CD14-positive monocyte (primary cell): ENCODE data around the gene MAVS. TPM values are rescaled to one million over a fixed set of nuclear protein-coding genes. Genes with fewer than 3 reads are reported as not detected.
"Not testable (repeated sequence)": the region's sequence is repeated elsewhere in the genome, so short reads cannot be mapped to it uniquely, and the experiment has no call there.

Source experiments
- DNase-seq, 3 donors: peaks; one replicate each; pipeline ENCODE4 v3.0.0-alpha.2; 2011 to 2022
- H2AFZ ChIP-seq: 2 replicates; pipeline ENCODE4 v1.6.0; 2012; ENCODE audit warnings: mild to moderate bottlenecking, low read depth, low read length, inconsistent platforms; ENCODE audit not compliant: insufficient read depth, poor library complexity, severe bottlenecking
- H3K27ac ChIP-seq, 2 donors: 1 replicate in 1 of 2; 2 replicates in 1 of 2; pipeline ENCODE4 v1.5.1; 2012 to 2013; ENCODE audit warnings: low read length in 2 of 2, control low read depth in 1 of 2, inconsistent platforms in 1 of 2, low read depth in 1 of 2, mild to moderate bottlenecking in 1 of 2
- H3K27me3 ChIP-seq, 2 donors: one replicate each; pipeline versions ENCODE4 v1.6.0 to v1.6.1; 2011 to 2013; ENCODE audit warnings: low read length in 2 of 2; ENCODE audit not compliant: control insufficient read depth in 2 of 2, insufficient read depth in 2 of 2
- H3K36me3 ChIP-seq, 2 donors: replicated peaks in 1 of 2; 1 replicate in 1 of 2; 2 replicates in 1 of 2; pipeline versions ENCODE4 v1.5.1 to v1.6.1; 2012 to 2013; ENCODE audit warnings: low read length in 2 of 2, control low read depth in 1 of 2, inconsistent platforms in 1 of 2, mild to moderate bottlenecking in 1 of 2; ENCODE audit not compliant: insufficient read depth in 2 of 2, control insufficient read depth in 1 of 2
- H3K4me1 ChIP-seq, 2 donors: 1 replicate in 1 of 2; 2 replicates in 1 of 2; pipeline versions ENCODE4 v1.5.1 to v1.6.1; 2012 to 2013; ENCODE audit warnings: low read length in 2 of 2, control low read depth in 1 of 2, inconsistent platforms in 1 of 2, mild to moderate bottlenecking in 1 of 2, moderate library complexity in 1 of 2; ENCODE audit not compliant: insufficient read depth in 2 of 2, control insufficient read depth in 1 of 2
- H3K4me2 ChIP-seq: replicated peaks from 2 replicates; pipeline ENCODE3; 2012; ENCODE audit warnings: low read length, moderate library complexity, mild to moderate bottlenecking; ENCODE audit not compliant: poor library complexity, severe bottlenecking; ENCODE audit errors: extremely low read depth
- H3K4me3 ChIP-seq, 3 experiments: fragments of 200-600 bp in 1 of 3; sonication (generic) in 1 of 3; replicated peaks in 1 of 3; 1 replicate in 2 of 3; 2 replicates in 1 of 3; pipeline ENCODE4 v1.5.1; 2011 to 2013; ENCODE audit warnings: low read length in 3 of 3, mild to moderate bottlenecking in 3 of 3, control low read depth in 2 of 3, low read depth in 2 of 3, inconsistent platforms in 1 of 3, moderate library complexity in 1 of 3
- H3K79me2 ChIP-seq: 2 replicates; pipeline ENCODE4 v1.6.0; 2012; ENCODE audit warnings: mild to moderate bottlenecking, control low read depth, inconsistent platforms, low read length, moderate library complexity; ENCODE audit not compliant: insufficient read depth
- H3K9ac ChIP-seq: 2 replicates; pipeline ENCODE4 v1.6.0; 2017; ENCODE audit warnings: low read length, mild to moderate bottlenecking; ENCODE audit not compliant: insufficient read depth, poor library complexity, severe bottlenecking
- H3K9me3 ChIP-seq, 2 donors: replicated peaks in 1 of 2; 1 replicate in 1 of 2; 2 replicates in 1 of 2; pipeline versions ENCODE4 v1.5.1 to v1.6.1; 2012 to 2013; ENCODE audit warnings: low read length in 2 of 2, control low read depth in 1 of 2; ENCODE audit not compliant: control insufficient read depth in 1 of 2, insufficient read depth in 1 of 2
- H4K20me1 ChIP-seq: 2 replicates; pipeline ENCODE4 v1.6.0; 2012; ENCODE audit warnings: mild to moderate bottlenecking, low read length, control low read depth, moderate library complexity; ENCODE audit not compliant: insufficient read depth
- H3K27ac Mint-ChIP-seq, 7 donors: one replicate each; pipeline ENCODE4 v1.8.0; 2020; ENCODE audit warnings: mild to moderate bottlenecking in 7 of 7, mixed read lengths in 7 of 7, moderate library complexity in 6 of 7, inconsistent platforms in 2 of 7
- H3K27me3 Mint-ChIP-seq, 3 donors: one replicate each; pipeline ENCODE4 v1.8.0; 2021 to 2022; ENCODE audit warnings: low read depth in 3 of 3, mild to moderate bottlenecking in 3 of 3, mixed read lengths in 3 of 3, moderate library complexity in 3 of 3, inconsistent platforms in 1 of 3
- H3K36me3 Mint-ChIP-seq, 2 donors: one replicate each; pipeline ENCODE4 v1.8.0; 2020; ENCODE audit warnings: mixed read lengths in 2 of 2, inconsistent platforms in 1 of 2, mild to moderate bottlenecking in 1 of 2
- H3K4me1 Mint-ChIP-seq: one replicate; pipeline ENCODE4 v1.8.0; 2020; ENCODE audit warnings: mild to moderate bottlenecking, mixed read lengths
- H3K4me3 Mint-ChIP-seq, 2 donors: one replicate each; pipeline ENCODE4 v1.8.0; 2020; ENCODE audit warnings: mild to moderate bottlenecking in 2 of 2, mixed read lengths in 2 of 2, moderate library complexity in 1 of 2
- H3K9me3 Mint-ChIP-seq, 7 donors: one replicate each; pipeline ENCODE4 v1.8.0; 2020 to 2022; ENCODE audit warnings: mixed read lengths in 7 of 7, mild to moderate bottlenecking in 6 of 7, moderate library complexity in 6 of 7, inconsistent platforms in 2 of 7
- WGBS: methylation state at CpG from one replicate; pipeline ENCODE4 v1.1.5; 2013; ENCODE audit warnings: missing lambda C conversion rate; ENCODE audit not compliant: insufficient coverage; 5-methylcytosine and 5-hydroxymethylcytosine counted together
- intact Hi-C, 2 donors: fragments of 100-400 bp; cut with micrococcal nuclease; formaldehyde crosslinking; loops; one replicate each; pipeline versions ENCODE4 v1.15.0 to v1.15.1; 2023
- polyA plus RNA-seq, 3 donors: library from polyadenylated mRNA; depleted of rRNA in 1 of 3; unstranded in 2 of 3; stranded (reverse) in 1 of 3; fragments of 300-500 nt in 2 of 3; fragments of >200 nt in 1 of 3; fragmentation: Illumina TruSeq in 2 of 3; gene quantifications; 1 replicate in 2 of 3; 2 replicates in 1 of 3; pipeline ENCODE4 v1.2.3, GENCODE V29; 2012 to 2021
- TF ChIP-seq, protein P1 (sequence below): fragments of 200-600 bp; IDR thresholded peaks from one replicate; pipeline ENCODE4 v1.8.0; 2022; ENCODE audit warnings: antibody characterized with exemption, mild to moderate bottlenecking

The MAVS gene
- polyA plus RNA-seq, 3 donors = 1.8 to 16.6 (median 3.2) TPM

GRCh38 chr20:3904857-3905256 lies 58.2 kb downstream of the MAVS start:
- 95% methylated on average over 4 of the region's 5 CpGs for WGBS
- intact Hi-C loops = loop anchor here in 1 of 2 donors (5.0 kb wide), 1 partner anchor 182 kb away; no protein-coding TSS in a partner anchor
- H3K4me1 ChIP-seq = peaks cover 44 to 48% of the 10 kb centered on the region in 2 donors

GRCh38 chr20:3906744-3907721 lies 60.4 kb downstream of the MAVS start:
- 99% methylated on average over 10 of the region's 17 CpGs for WGBS
- Histone ChIP-seq H4K20me1 (peaks cover 98% of the 10 kb centered on the region), H3K27ac (peak overlapping the region in 1 of 2 donors; percentile 18), H3K4me1 (peaks cover 24 to 33% of the 10 kb centered on the region in 2 donors), H3K36me3 (peaks cover 39 to 48% of the 10 kb centered on the region in 2 donors), H3K79me2 (peaks cover 100% of the 10 kb centered on the region)
- H3K27me3 Mint-ChIP-seq, intact Hi-C loops, H3K4me2 ChIP-seq, H2AFZ ChIP-seq, H3K4me3 Mint-ChIP-seq, H3K9me3 Mint-ChIP-seq, H3K9ac ChIP-seq, H3K27me3 ChIP-seq, H3K4me3 ChIP-seq, H3K9me3 ChIP-seq, DNase-seq: not testable (repeated sequence)
- Mint-ChIP-seq H3K4me1 (peaks cover 45% of the 10 kb centered on the region), H3K36me3 (peaks cover 41 to 53% of the 10 kb centered on the region in 2 donors), H3K27ac (peak overlapping the region in 4 of 7 donors; percentile 30 to 73 (median 36))

More at GRCh38 chr20:3904857-3905256, 58.2 kb downstream of the MAVS start:
- Mint-ChIP-seq H3K9me3 (no peaks in the 10 kb centered on the region), H3K27me3 (peaks cover 0 to 2% (median 0%) of the 10 kb centered on the region in 3 donors), H3K27ac (peak overlapping the region in 4 of 7 donors; percentile 7 to 61 (median 43)), H3K36me3 (peaks cover 24 to 31% of the 10 kb centered on the region in 2 donors), H3K4me1 (peaks cover 66% of the 10 kb centered on the region), H3K4me3 (no peak overlapping the region)
- H3K79me2 ChIP-seq = peaks cover 100% of the 10 kb centered on the region
- no peaks in the 10 kb centered on the region for H3K9me3 ChIP-seq
- no peak overlapping the region for H3K9ac ChIP-seq
- TF ChIP-seq, protein P1, sequence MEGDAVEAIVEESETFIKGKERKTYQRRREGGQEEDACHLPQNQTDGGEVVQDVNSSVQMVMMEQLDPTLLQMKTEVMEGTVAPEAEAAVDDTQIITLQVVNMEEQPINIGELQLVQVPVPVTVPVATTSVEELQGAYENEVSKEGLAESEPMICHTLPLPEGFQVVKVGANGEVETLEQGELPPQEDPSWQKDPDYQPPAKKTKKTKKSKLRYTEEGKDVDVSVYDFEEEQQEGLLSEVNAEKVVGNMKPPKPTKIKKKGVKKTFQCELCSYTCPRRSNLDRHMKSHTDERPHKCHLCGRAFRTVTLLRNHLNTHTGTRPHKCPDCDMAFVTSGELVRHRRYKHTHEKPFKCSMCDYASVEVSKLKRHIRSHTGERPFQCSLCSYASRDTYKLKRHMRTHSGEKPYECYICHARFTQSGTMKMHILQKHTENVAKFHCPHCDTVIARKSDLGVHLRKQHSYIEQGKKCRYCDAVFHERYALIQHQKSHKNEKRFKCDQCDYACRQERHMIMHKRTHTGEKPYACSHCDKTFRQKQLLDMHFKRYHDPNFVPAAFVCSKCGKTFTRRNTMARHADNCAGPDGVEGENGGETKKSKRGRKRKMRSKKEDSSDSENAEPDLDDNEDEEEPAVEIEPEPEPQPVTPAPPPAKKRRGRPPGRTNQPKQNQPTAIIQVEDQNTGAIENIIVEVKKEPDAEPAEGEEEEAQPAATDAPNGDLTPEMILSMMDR = no peak
- H4K20me1 ChIP-seq = peaks cover 90% of the 10 kb centered on the region
- H3K4me2 ChIP-seq = no peak overlapping the region
- H3K27ac ChIP-seq = peak overlapping the region; percentile 12 to 83
- DNase-seq = no peak
- no peaks in the 10 kb centered on the region for H3K27me3 ChIP-seq
- H3K36me3 ChIP-seq = peaks cover 20 to 26% of the 10 kb centered on the region in 2 donors
- no peak overlapping the region for H2AFZ ChIP-seq
- no peak overlapping the region for H3K4me3 ChIP-seq
